Measurements from ENCODE around the gene CAPN9. TPM values are rescaled to one million over a fixed set of nuclear protein-coding genes. Genes with fewer than 3 reads are reported as not detected.
A peak's percentile ranks its signal among the peaks of the same experiment; 100 is the strongest.

Gene CAPN9
- total and polyA plus RNA-seq, 4 donors, result not detected

DNA sequence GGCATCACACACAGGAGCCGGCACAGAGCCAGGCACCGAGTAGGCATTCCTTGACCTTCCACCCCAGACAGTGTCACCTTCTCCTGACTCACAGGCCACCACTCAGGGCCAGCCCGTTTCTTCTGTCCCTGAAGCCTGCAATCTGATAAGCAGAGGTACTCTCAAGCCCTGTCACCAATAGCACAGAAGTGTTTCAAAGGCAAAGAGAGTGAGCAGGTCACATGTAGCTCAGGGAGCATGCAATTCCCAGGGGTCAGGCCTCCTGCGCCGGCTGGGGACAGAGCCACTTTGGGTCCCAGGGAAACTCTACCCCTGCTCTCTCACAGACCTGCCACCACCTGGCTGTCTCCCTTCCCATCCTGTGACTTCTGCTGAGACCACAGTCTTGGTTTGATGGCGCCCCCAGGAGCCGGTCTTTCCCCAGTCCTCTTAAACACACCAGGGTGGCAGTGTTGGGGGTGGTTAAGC, 13.2 kb downstream of the CAPN9 start:
- Histone ChIP-seq H3K9me3 (ENCODE audit: control insufficient read depth in 4 of 4, low read length in 3 of 4) (no peaks in the 10 kb centered on the region), H3K4me1 (ENCODE audit: control insufficient read depth in 4 of 4, insufficient read depth in 4 of 4, low read length in 3 of 4) (no peaks in the 10 kb centered on the region), H3K27ac (ENCODE audit: low read depth in 1 of 2, low read length in 2 of 2) (no peak overlapping the region), H3K27me3 (ENCODE audit: control insufficient read depth in 4 of 4, insufficient read depth in 4 of 4, low read length in 3 of 4) (no peaks in the 10 kb centered on the region), H3K36me3 (ENCODE audit: control insufficient read depth in 4 of 4, insufficient read depth in 3 of 4, low read depth in 1 of 4, low read length in 3 of 4) (no peaks in the 10 kb centered on the region), H3K9ac (ENCODE audit: low read depth in 1 of 2, low read length in 2 of 2) (no peak overlapping the region), H3K4me3 (ENCODE audit: low read depth in 1 of 3, low read length in 3 of 3) (no peak overlapping the region)
- DNase-seq (ENCODE audit: low spot score), result no peak
- 57% methylated on average over 7 of the region's 7 CpGs for WGBS
- no peak for TF ChIP-seq EGR1 (IDR thresholded peaks at IDR 0.05; ENCODE audit: low read depth in 2 of 2)
- peak in 1 of 2 donors; percentile 19 for TF ChIP-seq RXRA (IDR thresholded peaks at IDR 0.05)
- no peak for TF ChIP-seq FOXA1 (IDR thresholded peaks at IDR 0.05)
- TF ChIP-seq, protein P1, sequence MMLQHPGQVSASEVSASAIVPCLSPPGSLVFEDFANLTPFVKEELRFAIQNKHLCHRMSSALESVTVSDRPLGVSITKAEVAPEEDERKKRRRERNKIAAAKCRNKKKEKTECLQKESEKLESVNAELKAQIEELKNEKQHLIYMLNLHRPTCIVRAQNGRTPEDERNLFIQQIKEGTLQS (IDR thresholded peaks at IDR 0.05), result no peak
- peak; percentile 68 to 72 for TF ChIP-seq RAD21 (IDR thresholded peaks at IDR 0.05)
- TF ChIP-seq TAF1 (conservative IDR thresholded peaks at IDR 0.05), result no peak
- TF ChIP-seq, protein P2, sequence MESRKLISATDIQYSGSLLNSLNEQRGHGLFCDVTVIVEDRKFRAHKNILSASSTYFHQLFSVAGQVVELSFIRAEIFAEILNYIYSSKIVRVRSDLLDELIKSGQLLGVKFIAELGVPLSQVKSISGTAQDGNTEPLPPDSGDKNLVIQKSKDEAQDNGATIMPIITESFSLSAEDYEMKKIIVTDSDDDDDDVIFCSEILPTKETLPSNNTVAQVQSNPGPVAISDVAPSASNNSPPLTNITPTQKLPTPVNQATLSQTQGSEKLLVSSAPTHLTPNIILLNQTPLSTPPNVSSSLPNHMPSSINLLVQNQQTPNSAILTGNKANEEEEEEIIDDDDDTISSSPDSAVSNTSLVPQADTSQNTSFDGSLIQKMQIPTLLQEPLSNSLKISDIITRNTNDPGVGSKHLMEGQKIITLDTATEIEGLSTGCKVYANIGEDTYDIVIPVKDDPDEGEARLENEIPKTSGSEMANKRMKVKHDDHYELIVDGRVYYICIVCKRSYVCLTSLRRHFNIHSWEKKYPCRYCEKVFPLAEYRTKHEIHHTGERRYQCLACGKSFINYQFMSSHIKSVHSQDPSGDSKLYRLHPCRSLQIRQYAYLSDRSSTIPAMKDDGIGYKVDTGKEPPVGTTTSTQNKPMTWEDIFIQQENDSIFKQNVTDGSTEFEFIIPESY (IDR thresholded peaks at IDR 0.05), result no peak
- no peak for TF ChIP-seq YY1 (IDR thresholded peaks at IDR 0.05)

- no peaks in the 10 kb centered on the region for H3K36me3 ChIP-seq (ENCODE audit: control insufficient read depth in 4 of 4, insufficient read depth in 3 of 4, low read depth in 1 of 4, low read length in 3 of 4)
- WGBS, result 91% methylated on average over 8 of the region's 8 CpGs
- no peak for TF ChIP-seq HNF4G (IDR thresholded peaks at IDR 0.05)
Observed at GRCh38 chr1:230761443-230762167, 14.4 kb downstream of the CAPN9 start.

DNA sequence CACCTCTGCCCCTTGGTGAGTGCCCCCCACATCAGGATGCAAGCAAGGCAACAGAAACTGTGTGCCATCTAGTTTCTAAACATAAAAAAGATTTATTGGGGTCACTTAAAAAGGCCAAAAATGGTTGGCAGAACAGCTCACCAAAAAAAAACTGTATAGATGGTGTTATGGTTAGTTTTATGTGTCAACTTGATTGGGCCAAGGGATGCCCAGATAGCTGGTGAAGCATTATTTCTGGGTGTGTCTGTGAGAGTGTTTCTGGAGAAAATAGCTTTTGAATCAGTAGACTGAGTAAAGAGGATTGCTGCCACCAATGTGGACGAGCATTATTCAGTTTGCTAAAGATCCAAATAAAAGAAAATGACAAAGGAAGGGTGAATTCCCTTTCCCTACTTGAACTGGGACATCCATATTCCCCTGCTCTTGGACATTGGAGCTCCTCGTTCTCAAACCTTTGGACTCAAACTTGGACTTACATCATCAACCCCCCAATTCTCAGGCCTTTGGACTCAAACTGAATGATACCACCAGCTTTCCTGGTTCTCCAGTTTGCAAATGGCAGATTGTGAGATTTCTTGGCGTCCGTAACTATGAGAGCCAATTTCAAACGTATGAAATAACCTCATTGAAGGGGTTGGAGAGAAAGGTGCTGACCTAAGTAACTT, 16.9 kb downstream of the CAPN9 start:
- Histone ChIP-seq H3K4me1 (ENCODE audit: control insufficient read depth in 4 of 4, insufficient read depth in 4 of 4, low read length in 3 of 4) (no peaks in the 10 kb centered on the region), H3K9ac (ENCODE audit: low read depth in 1 of 2, low read length in 2 of 2) (no peak overlapping the region), H3K36me3 (ENCODE audit: control insufficient read depth in 4 of 4, insufficient read depth in 3 of 4, low read depth in 1 of 4, low read length in 3 of 4) (no peaks in the 10 kb centered on the region), H3K9me3 (ENCODE audit: control insufficient read depth in 4 of 4, low read length in 3 of 4) (no peaks in the 10 kb centered on the region), H3K27ac (ENCODE audit: low read depth in 1 of 2, low read length in 2 of 2) (no peak overlapping the region), H3K4me3 (ENCODE audit: low read depth in 1 of 3, low read length in 3 of 3) (no peak overlapping the region), H3K27me3 (ENCODE audit: control insufficient read depth in 4 of 4, insufficient read depth in 4 of 4, low read length in 3 of 4) (no peaks in the 10 kb centered on the region)
- TF ChIP-seq HNF4G (IDR thresholded peaks at IDR 0.05) (peak; percentile 81), HNF4A (conservative IDR thresholded peaks at IDR 0.05) (peak; percentile 65 to 93), FOXA2 (IDR thresholded peaks at IDR 0.05) (no peak), YY1 (IDR thresholded peaks at IDR 0.05) (no peak), EGR1 (IDR thresholded peaks at IDR 0.05; ENCODE audit: low read depth in 2 of 2) (no peak), JUND (IDR thresholded peaks at IDR 0.05) (no peak), GABPA (IDR thresholded peaks at IDR 0.05 in 1 of 2, conservative IDR thresholded peaks at IDR 0.05 in 1 of 2) (no peak), RXRA (IDR thresholded peaks at IDR 0.05) (peak in 1 of 2 donors; percentile 22), CTCF (IDR thresholded peaks at IDR 0.05; ENCODE audit: low read depth, low read length, missing input control) (no peak)
- TF ChIP-seq, protein P2 (IDR thresholded peaks at IDR 0.05), result no peak
- TF ChIP-seq, protein P1 (IDR thresholded peaks at IDR 0.05), result peak; percentile 19
- TF ChIP-seq, protein P3, sequence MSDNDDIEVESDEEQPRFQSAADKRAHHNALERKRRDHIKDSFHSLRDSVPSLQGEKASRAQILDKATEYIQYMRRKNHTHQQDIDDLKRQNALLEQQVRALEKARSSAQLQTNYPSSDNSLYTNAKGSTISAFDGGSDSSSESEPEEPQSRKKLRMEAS (IDR thresholded peaks at IDR 0.05), result no peak
- WGBS, result 74% methylated on average over 5 of the region's 5 CpGs
- DNase-seq (ENCODE audit: low spot score), result no peak

More at GRCh38 chr1:230761443-230762167, 14.4 kb downstream of the CAPN9 start:
- H3K9me3 ChIP-seq (ENCODE audit: control insufficient read depth in 4 of 4, low read length in 3 of 4), result no peaks in the 10 kb centered on the region
- H3K4me1 ChIP-seq (ENCODE audit: control insufficient read depth in 4 of 4, insufficient read depth in 4 of 4, low read length in 3 of 4), result no peaks in the 10 kb centered on the region
- no peaks in the 10 kb centered on the region for H3K27me3 ChIP-seq (ENCODE audit: control insufficient read depth in 4 of 4, insufficient read depth in 4 of 4, low read length in 3 of 4)
- H3K9ac ChIP-seq (ENCODE audit: low read depth in 1 of 2, low read length in 2 of 2), result no peak overlapping the region
- H3K27ac ChIP-seq (ENCODE audit: low read depth in 1 of 2, low read length in 2 of 2), result no peak overlapping the region
- H3K4me3 ChIP-seq (ENCODE audit: low read depth in 1 of 3, low read length in 3 of 3), result no peak overlapping the region
- no peak for DNase-seq (ENCODE audit: low spot score)

All from liver (tissue), 9 donors.